Measurements from ENCODE around the gene ALKBH3. TPM values are rescaled to one million over a fixed set of nuclear protein-coding genes. Genes with fewer than 3 reads are reported as not detected.

The ALKBH3 gene
- total and polyA plus RNA-seq, 2 donors (not counting 3 experiments of a cell fraction or from before 2014, with no cell fraction given) = 28.0 to 34.7 TPM

- Histone ChIP-seq H2AFZ (ENCODE audit: low read depth, low read length) (no peak overlapping the region), H3K9me3 (replicated peaks; ENCODE audit: control insufficient read depth, insufficient read depth, low read length) (no peaks in the 10 kb centered on the region), H3K27me3 (ENCODE audit: control insufficient read depth in 2 of 2, insufficient read depth in 2 of 2, low read length in 2 of 2) (peaks cover 3 to 4% of the 10 kb centered on the region in 2 experiments), H4K20me1 (replicated peaks; ENCODE audit: control insufficient read depth, extremely low read depth, insufficient read depth, low read length) (no peaks in the 10 kb centered on the region), H3K4me3 (replicated peaks in 1 of 3; ENCODE audit: insufficient read depth in 1 of 3, low read depth in 1 of 3, low read length in 3 of 3) (no peak overlapping the region), H3K9me1 (replicated peaks; ENCODE audit: control insufficient read depth, extremely low read depth, insufficient read depth, low read length) (no peaks in the 10 kb centered on the region), H3K4me2 (ENCODE audit: insufficient read depth, low read length) (no peak overlapping the region), H3K79me2 (ENCODE audit: control insufficient read depth, insufficient read depth, low read length) (no peaks in the 10 kb centered on the region), H3K4me1 (ENCODE audit: control insufficient read depth, extremely low read depth, insufficient read depth, low read length) (no peaks in the 10 kb centered on the region), H3K27ac (ENCODE audit: insufficient read depth, low read depth, low read length) (no peak overlapping the region), H3K36me3 (ENCODE audit: control insufficient read depth in 2 of 2, extremely low read depth in 1 of 2, insufficient read depth in 2 of 2, low read length in 2 of 2) (no peaks in the 10 kb centered on the region), H3K9ac (replicated peaks; ENCODE audit: extremely low read depth, insufficient read depth, low read length) (no peak overlapping the region)
- ChIA-PET POLR2A (no interaction called here), CTCF (interaction anchor here (0.6 to 0.8 kb wide), 3 partner anchors 19 to 125 kb away, joined by 3 to 8 read pairs (median 3); no protein-coding TSS in a partner anchor)
- intact Hi-C loops (cut with micrococcal nuclease) (no loop called here), dilution Hi-C loops (cut with MboI; ENCODE audit: extremely low pct_ligation_motif_present, low sequenced_read_pairs) (no loop called here)
- FAIRE-seq = no peak
- TF ChIP-seq MAX (IDR thresholded peaks at IDR 0.05; ENCODE audit: insufficient read depth, insufficient read length) (no peak), JUN (IDR thresholded peaks at IDR 0.05; ENCODE audit: borderline replicate concordance, insufficient read depth, insufficient read length, low read depth) (no peak), MYC (IDR thresholded peaks at IDR 0.05; ENCODE audit: low read depth, low read length) (no peak), EZH2 (IDR thresholded peaks at IDR 0.05; ENCODE audit: borderline replicate concordance, low read depth, low read length, severe bottlenecking) (no peak), CTCF (IDR thresholded peaks at IDR 0.05; ENCODE audit: extremely low read depth in 1 of 2, insufficient read depth in 1 of 2, low read depth in 1 of 2, low read length in 2 of 2) (no peak), POLR2AphosphoS5 (IDR thresholded peaks at IDR 0.05; ENCODE audit: insufficient read depth, low read depth, low read length) (no peak), FOS (IDR thresholded peaks at IDR 0.05; ENCODE audit: borderline replicate concordance, insufficient read depth, low read length) (no peak), GATA2 (IDR thresholded peaks at IDR 0.05; ENCODE audit: insufficient read depth, insufficient read length, low read depth, low read length) (no peak), POLR2A (IDR thresholded peaks at IDR 0.05; ENCODE audit: low read depth, low read length) (no peak)
- no peak for DNase-seq (ENCODE audit: low read depth, low spot score)
- BruUV-seq (replicated peaks) = no TSS peak
Measured at GRCh38 chr11:43969543-43969942, 88.9 kb downstream of the ALKBH3 start.

Other genes starting within 250 kb of the ALKBH3 start
- 96.5 and 96.6 TPM in 2 replicates for gene HSD17B12, start 200.1 kb upstream of the ALKBH3 start, total RNA-seq
- 39.9 and 41.5 TPM in 2 replicates for gene HSD17B12, start 200.1 kb upstream of the ALKBH3 start, polyA plus RNA-seq
- gene C11orf96, start 61.8 kb downstream of the ALKBH3 start, total RNA-seq = 2.4 and 3.8 TPM in 2 replicates
- 7.5 and 8.8 TPM in 2 replicates for gene C11orf96, start 61.8 kb downstream of the ALKBH3 start, polyA plus RNA-seq
- gene ACCSL, start 167.2 kb downstream of the ALKBH3 start, total RNA-seq = not detected in 2 replicates
- not detected in 2 replicates for gene ACCSL, start 167.2 kb downstream of the ALKBH3 start, polyA plus RNA-seq
- gene ACCS, start 185.4 kb downstream of the ALKBH3 start, total RNA-seq = 8.6 and 10.0 TPM in 2 replicates
- gene ACCS, start 185.4 kb downstream of the ALKBH3 start, polyA plus RNA-seq = 18.8 and 22.7 TPM in 2 replicates
- 50.9 and 65.1 TPM in 2 replicates for gene EXT2, start 214.8 kb downstream of the ALKBH3 start, total RNA-seq
- gene EXT2, start 214.8 kb downstream of the ALKBH3 start, polyA plus RNA-seq = 54.9 and 60.3 TPM in 2 replicates

Measured in endothelial cell of umbilical vein (primary cell).